Umbilical cord (tissue), 2 donors: Measurements from ENCODE around the gene MYRIP. TPM values are rescaled to one million over a fixed set of nuclear protein-coding genes. Genes with fewer than 3 reads are reported as not detected.
A peak's percentile ranks its signal among the peaks of the same experiment; 100 is the strongest.

Experiments
- DNase-seq: peaks from one replicate; pipeline ENCODE4 v3.0.0-alpha.2; 2015; ENCODE audit warnings: low spot score
- total RNA-seq: library from RNA; depleted of rRNA; stranded (reverse); fragments of >200 nt; gene quantifications from one replicate; pipeline ENCODE4 v1.2.3, GENCODE V29; 2014; ENCODE audit warnings: low replicate concordance; ENCODE audit not compliant: insufficient read depth

The MYRIP gene
- total RNA-seq, 1 donor from 2014 or later, result 1.2 TPM

- no peak for DNase-seq
Observed at GRCh38 chr3:40185029-40185695, 375.8 kb downstream of the MYRIP start.

GRCh38 chr3:40186508-40186907 is 377.1 kb downstream of the MYRIP start:
- DNase-seq, result no peak

- peak; percentile 22 for DNase-seq
Observed at GRCh38 chr3:40187945-40188344, 378.5 kb downstream of the MYRIP start.

- no peak for DNase-seq
Observed at GRCh38 chr3:40189118-40189517, 379.7 kb downstream of the MYRIP start.

- no peak for DNase-seq
Observed at GRCh38 chr3:40190056-40190455, 380.6 kb downstream of the MYRIP start.

- no peak for DNase-seq
Observed at GRCh38 chr3:40191251-40191650, 381.8 kb downstream of the MYRIP start.

GRCh38 chr3:40191850-40192448 is 382.5 kb downstream of the MYRIP start:
- DNase-seq, result peak; percentile 58

- DNase-seq, result no peak
Observed at GRCh38 chr3:40192628-40193027, 383.2 kb downstream of the MYRIP start.

- no peak for DNase-seq
Observed at GRCh38 chr3:40196966-40197365, 387.6 kb downstream of the MYRIP start.

GRCh38 chr3:40200692-40201316 is 391.4 kb downstream of the MYRIP start:
- no peak for DNase-seq

- no peak for DNase-seq
Observed at GRCh38 chr3:40201770-40202169, 392.4 kb downstream of the MYRIP start.

GRCh38 chr3:40206522-40206921 is 397.1 kb downstream of the MYRIP start:
- DNase-seq, result no peak

- no peak for DNase-seq
Observed at GRCh38 chr3:40207796-40208195, 398.4 kb downstream of the MYRIP start.

- no peak for DNase-seq
Observed at GRCh38 chr3:40208251-40208650, 398.8 kb downstream of the MYRIP start.

- DNase-seq, result no peak
Observed at GRCh38 chr3:40211579-40211978, 402.2 kb downstream of the MYRIP start.

- DNase-seq, result no peak
Observed at GRCh38 chr3:40213556-40213955, 404.1 kb downstream of the MYRIP start.

GRCh38 chr3:40215015-40215414 is 405.6 kb downstream of the MYRIP start:
- no peak for DNase-seq

- DNase-seq, result no peak
Observed at GRCh38 chr3:40216471-40216870, 407.1 kb downstream of the MYRIP start.

- no peak for DNase-seq
Observed at GRCh38 chr3:40223856-40224255, 414.4 kb downstream of the MYRIP start.

GRCh38 chr3:40224796-40225515 is 415.5 kb downstream of the MYRIP start:
- no peak for DNase-seq

GRCh38 chr3:40226636-40227035 is 417.2 kb downstream of the MYRIP start:
- no peak for DNase-seq

GRCh38 chr3:40228792-40229350 is 419.5 kb downstream of the MYRIP start:
- no peak for DNase-seq
